H9 (cell line): Measurements from ENCODE around the gene MBLAC2. TPM values are rescaled to one million over a fixed set of nuclear protein-coding genes. Genes with fewer than 3 reads are reported as not detected.

Experiments
- DNase-seq: peaks from one replicate; pipeline ENCODE4 v3.0.0-alpha.2; 2017
- H2AFZ ChIP-seq: one replicate; pipeline ENCODE4 v1.6.1; 2013; ENCODE audit warnings: mild to moderate bottlenecking, low read length, control low read depth, moderate library complexity
- H2AK5ac ChIP-seq: 2 replicates; pipeline ENCODE4 v1.6.1; 2013; ENCODE audit warnings: low read length, control low read depth, mixed read lengths; ENCODE audit not compliant: insufficient read length
- H2BK120ac ChIP-seq: one replicate; pipeline ENCODE4 v1.6.1; 2013; ENCODE audit warnings: low read depth, mild to moderate bottlenecking, low read length, control low read depth, inconsistent platforms; ENCODE audit not compliant: poor library complexity, severe bottlenecking
- H2BK12ac ChIP-seq: 2 replicates; pipeline ENCODE4 v1.6.1; 2013; ENCODE audit warnings: low read length, control low read depth, mixed read lengths, low read depth; ENCODE audit not compliant: insufficient read length
- H2BK15ac ChIP-seq: 2 replicates; pipeline ENCODE4 v1.6.1; 2013; ENCODE audit warnings: low read depth, low read length, control low read depth
- H2BK20ac ChIP-seq: one replicate; pipeline ENCODE4 v1.6.1; 2013; ENCODE audit warnings: low read depth, mild to moderate bottlenecking, low read length, control low read depth, inconsistent platforms; ENCODE audit not compliant: poor library complexity, severe bottlenecking
- H2BK5ac ChIP-seq: 2 replicates; pipeline ENCODE4 v1.6.1; 2013; ENCODE audit warnings: low read length, control low read depth, mixed read lengths; ENCODE audit not compliant: insufficient read length
- H3K14ac ChIP-seq: 2 replicates; pipeline ENCODE4 v1.6.1; 2013; ENCODE audit warnings: low read length, control low read depth; ENCODE audit not compliant: insufficient read depth
- H3K18ac ChIP-seq: 2 replicates; pipeline ENCODE4 v1.6.1; 2013; ENCODE audit warnings: low read depth, mild to moderate bottlenecking, mixed read lengths, low read length, control low read depth; ENCODE audit not compliant: insufficient read length
- H3K23ac ChIP-seq: 2 replicates; pipeline ENCODE4 v1.6.1; 2013; ENCODE audit warnings: low read length, control low read depth, mixed read lengths, low read depth; ENCODE audit not compliant: insufficient read length
- H3K23me2 ChIP-seq: 2 replicates; pipeline ENCODE4 v1.6.1; 2013; ENCODE audit warnings: low read depth, mild to moderate bottlenecking, mixed read lengths, low read length, control low read depth; ENCODE audit not compliant: insufficient read length, poor library complexity, severe bottlenecking
- H3K27ac ChIP-seq: 2 replicates; pipeline ENCODE4 v1.5.1; 2013; ENCODE audit warnings: low read length, control low read depth, mixed read lengths, low read depth; ENCODE audit not compliant: insufficient read length
- H3K27me3 ChIP-seq: 2 replicates; pipeline ENCODE4 v1.6.1; 2013; ENCODE audit warnings: low read length, control low read depth, inconsistent platforms; ENCODE audit not compliant: insufficient read depth
- H3K4ac ChIP-seq: 2 replicates; pipeline ENCODE4 v1.6.1; 2013; ENCODE audit warnings: low read depth, mild to moderate bottlenecking, control low read depth, inconsistent platforms, low read length, moderate library complexity
- H3K4me1 ChIP-seq: 2 replicates; pipeline ENCODE4 v1.6.1; 2013; ENCODE audit warnings: low read length, control low read depth, inconsistent platforms; ENCODE audit not compliant: insufficient read depth
- H3K4me2 ChIP-seq: 2 replicates; pipeline ENCODE4 v1.6.1; 2013; ENCODE audit warnings: low read length, control low read depth, mixed read lengths; ENCODE audit not compliant: insufficient read length, insufficient read depth
- H3K56ac ChIP-seq: 2 replicates; pipeline ENCODE4 v1.6.1; 2013; ENCODE audit warnings: low read depth, mild to moderate bottlenecking, mixed read lengths, low read length, control low read depth; ENCODE audit not compliant: insufficient read length
- H3K79me1 ChIP-seq: 2 replicates; pipeline ENCODE4 v1.6.1; 2013; ENCODE audit warnings: low read depth, mild to moderate bottlenecking, moderate library complexity, low read length, control low read depth, inconsistent platforms; ENCODE audit not compliant: insufficient read depth, poor library complexity, severe bottlenecking
- H3K79me2 ChIP-seq: 2 replicates; pipeline ENCODE4 v1.6.1; 2013; ENCODE audit warnings: low read length, control low read depth, inconsistent platforms; ENCODE audit not compliant: insufficient read depth
- H3K9ac ChIP-seq: 2 replicates; pipeline ENCODE4 v1.6.1; 2013; ENCODE audit warnings: low read length, control low read depth, mixed read lengths; ENCODE audit not compliant: insufficient read length; ENCODE audit errors: extremely low read depth
- H3K9me3 ChIP-seq: one replicate; pipeline ENCODE4 v1.6.1; 2013; ENCODE audit warnings: low read depth, low read length, inconsistent platforms; ENCODE audit not compliant: control insufficient read depth
- H3T11ph ChIP-seq: one replicate; pipeline ENCODE4 v1.6.1; 2013; ENCODE audit warnings: mild to moderate bottlenecking, low read length, control low read depth, inconsistent platforms
- H4K20me1 ChIP-seq: one replicate; pipeline ENCODE4 v1.6.1; 2013; ENCODE audit not compliant: control insufficient read depth, insufficient read length, insufficient read depth
- H4K5ac ChIP-seq: 2 replicates; pipeline ENCODE4 v1.6.1; 2013; ENCODE audit warnings: low read depth, mild to moderate bottlenecking, mixed read lengths, low read length, control low read depth; ENCODE audit not compliant: insufficient read length
- H4K8ac ChIP-seq: replicated peaks from 2 replicates; pipeline ENCODE4 v1.6.1; 2013; ENCODE audit warnings: low read length, control low read depth, mixed read lengths, low read depth; ENCODE audit not compliant: insufficient read length
- H4K91ac ChIP-seq: 2 replicates; pipeline ENCODE4 v1.6.1; 2013; ENCODE audit warnings: low read depth, mild to moderate bottlenecking, moderate library complexity, mixed read lengths, low read length, control low read depth; ENCODE audit not compliant: insufficient read length
- H3K27ac Mint-ChIP-seq, 3 experiments: 2 replicates in 2 of 3; 3 replicates in 1 of 3; pipeline ENCODE4 v1.8.0; 2020 to 2021; ENCODE audit warnings: mixed read lengths in 3 of 3, mild to moderate bottlenecking in 1 of 3, moderate library complexity in 1 of 3
- H3K27me3 Mint-ChIP-seq: 2 replicates; pipeline ENCODE4 v1.8.0; 2021; ENCODE audit warnings: low read depth, mild to moderate bottlenecking, moderate library complexity, mixed read lengths
- H3K36me3 Mint-ChIP-seq, 3 experiments: 2 replicates in 2 of 3; 3 replicates in 1 of 3; pipeline ENCODE4 v1.8.0; 2020 to 2021; ENCODE audit warnings: low read depth in 3 of 3, mixed read lengths in 3 of 3; ENCODE audit not compliant: insufficient read depth in 1 of 3
- H3K4me1 Mint-ChIP-seq, 2 experiments: 2 replicates each; pipeline ENCODE4 v1.8.0; 2020; ENCODE audit warnings: mixed read lengths in 2 of 2
- H3K4me3 Mint-ChIP-seq, 2 experiments: 2 replicates in 1 of 2; 3 replicates in 1 of 2; pipeline ENCODE4 v1.8.0; 2020 to 2021; ENCODE audit warnings: mild to moderate bottlenecking in 2 of 2, mixed read lengths in 2 of 2, moderate library complexity in 1 of 2
- H3K9me3 Mint-ChIP-seq, 2 experiments: 2 replicates in 1 of 2; 3 replicates in 1 of 2; pipeline ENCODE4 v1.8.0; 2020; ENCODE audit warnings: mild to moderate bottlenecking in 2 of 2, mixed read lengths in 2 of 2, moderate library complexity in 1 of 2
- total RNA-seq: library from RNA; stranded (reverse); gene quantifications from 2 replicates; pipeline ENCODE4 v1.2.1, GENCODE V29; 2021
- TF ChIP-seq, protein P1 (sequence below): fragments of 200-600 bp; sonication (generic); conservative IDR thresholded peaks from 3 replicates; pipeline ENCODE4 v1.8.0; 2021; ENCODE audit warnings: antibody characterized with exemption, mild to moderate bottlenecking

MBLAC2 gene
- total RNA-seq, 1 experiment from 2014 or later = 4.9 TPM

GRCh38 chr5:90518661-90519060 lies 44.1 kb upstream of the MBLAC2 start:
- no peak for DNase-seq
- Histone ChIP-seq H3K4ac (no peak overlapping the region), H3K23me2 (no peaks in the 10 kb centered on the region), H4K5ac (no peak overlapping the region), H2BK15ac (no peak overlapping the region), H3K14ac (no peak overlapping the region), H2AK5ac (no peak overlapping the region), H3K9me3 (no peaks in the 10 kb centered on the region), H3K27ac (no peak overlapping the region), H3K79me2 (no peaks in the 10 kb centered on the region), H4K91ac (no peak overlapping the region), H2BK20ac (no peak overlapping the region), H2BK120ac (no peak overlapping the region), H3K27me3 (no peaks in the 10 kb centered on the region), H3K56ac (no peak overlapping the region), H3T11ph (no peak overlapping the region), H3K9ac (no peak overlapping the region), H3K4me2 (no peak overlapping the region), H3K4me1 (no peaks in the 10 kb centered on the region), H3K23ac (no peak overlapping the region), H3K79me1 (no peaks in the 10 kb centered on the region), H2AFZ (no peak overlapping the region), H2BK12ac (no peak overlapping the region), H4K8ac (no peak overlapping the region), H2BK5ac (no peak overlapping the region), H3K18ac (no peak overlapping the region), H4K20me1 (no peaks in the 10 kb centered on the region)
- TF ChIP-seq, protein P1, sequence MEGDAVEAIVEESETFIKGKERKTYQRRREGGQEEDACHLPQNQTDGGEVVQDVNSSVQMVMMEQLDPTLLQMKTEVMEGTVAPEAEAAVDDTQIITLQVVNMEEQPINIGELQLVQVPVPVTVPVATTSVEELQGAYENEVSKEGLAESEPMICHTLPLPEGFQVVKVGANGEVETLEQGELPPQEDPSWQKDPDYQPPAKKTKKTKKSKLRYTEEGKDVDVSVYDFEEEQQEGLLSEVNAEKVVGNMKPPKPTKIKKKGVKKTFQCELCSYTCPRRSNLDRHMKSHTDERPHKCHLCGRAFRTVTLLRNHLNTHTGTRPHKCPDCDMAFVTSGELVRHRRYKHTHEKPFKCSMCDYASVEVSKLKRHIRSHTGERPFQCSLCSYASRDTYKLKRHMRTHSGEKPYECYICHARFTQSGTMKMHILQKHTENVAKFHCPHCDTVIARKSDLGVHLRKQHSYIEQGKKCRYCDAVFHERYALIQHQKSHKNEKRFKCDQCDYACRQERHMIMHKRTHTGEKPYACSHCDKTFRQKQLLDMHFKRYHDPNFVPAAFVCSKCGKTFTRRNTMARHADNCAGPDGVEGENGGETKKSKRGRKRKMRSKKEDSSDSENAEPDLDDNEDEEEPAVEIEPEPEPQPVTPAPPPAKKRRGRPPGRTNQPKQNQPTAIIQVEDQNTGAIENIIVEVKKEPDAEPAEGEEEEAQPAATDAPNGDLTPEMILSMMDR = no peak
- Mint-ChIP-seq H3K4me3 (no peak overlapping the region), H3K27ac (peak overlapping the region in 2 of 3 experiments; percentile 7 to 86; a peak in 3 of 7 replicates), H3K36me3 (peaks cover 4 to 29% (median 28%) of the 10 kb centered on the region in 3 experiments; a peak in 6 of 7 replicates), H3K9me3 (no peaks in the 10 kb centered on the region), H3K4me1 (no peaks in the 10 kb centered on the region), H3K27me3 (no peaks in the 10 kb centered on the region)
